ENCODE results near the gene SLC17A6.

The SLC17A6 gene

DNA sequence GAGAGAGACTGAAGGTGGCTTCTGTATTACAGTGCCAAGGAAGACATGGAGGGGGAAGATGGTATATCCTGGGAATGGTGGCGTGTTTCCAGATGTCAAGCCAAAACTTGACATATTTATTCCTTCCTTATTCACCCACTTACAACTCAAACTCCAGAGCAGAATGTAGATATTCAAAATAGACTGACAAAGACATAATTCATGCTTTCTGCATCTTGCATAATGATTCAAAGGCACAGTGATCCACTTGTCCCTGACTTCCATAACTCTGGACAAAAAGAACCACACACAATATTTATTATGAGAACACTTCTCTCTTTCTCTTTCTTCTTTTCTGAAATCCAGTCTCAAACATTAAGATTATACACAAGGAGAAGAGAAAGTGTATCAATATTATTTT lies 48.9 kb downstream of the SLC17A6 start:
- DNase-seq (ENCODE audit: low read depth) = no peak
- TF ChIP-seq, protein P1, sequence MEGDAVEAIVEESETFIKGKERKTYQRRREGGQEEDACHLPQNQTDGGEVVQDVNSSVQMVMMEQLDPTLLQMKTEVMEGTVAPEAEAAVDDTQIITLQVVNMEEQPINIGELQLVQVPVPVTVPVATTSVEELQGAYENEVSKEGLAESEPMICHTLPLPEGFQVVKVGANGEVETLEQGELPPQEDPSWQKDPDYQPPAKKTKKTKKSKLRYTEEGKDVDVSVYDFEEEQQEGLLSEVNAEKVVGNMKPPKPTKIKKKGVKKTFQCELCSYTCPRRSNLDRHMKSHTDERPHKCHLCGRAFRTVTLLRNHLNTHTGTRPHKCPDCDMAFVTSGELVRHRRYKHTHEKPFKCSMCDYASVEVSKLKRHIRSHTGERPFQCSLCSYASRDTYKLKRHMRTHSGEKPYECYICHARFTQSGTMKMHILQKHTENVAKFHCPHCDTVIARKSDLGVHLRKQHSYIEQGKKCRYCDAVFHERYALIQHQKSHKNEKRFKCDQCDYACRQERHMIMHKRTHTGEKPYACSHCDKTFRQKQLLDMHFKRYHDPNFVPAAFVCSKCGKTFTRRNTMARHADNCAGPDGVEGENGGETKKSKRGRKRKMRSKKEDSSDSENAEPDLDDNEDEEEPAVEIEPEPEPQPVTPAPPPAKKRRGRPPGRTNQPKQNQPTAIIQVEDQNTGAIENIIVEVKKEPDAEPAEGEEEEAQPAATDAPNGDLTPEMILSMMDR (IDR thresholded peaks at IDR 0.05; ENCODE audit: control insufficient read depth, extremely low read depth, insufficient read depth) = no peak
- H3K4me3 ChIP-seq (ENCODE audit: low read depth, low read length) = no peak overlapping the region

DNA sequence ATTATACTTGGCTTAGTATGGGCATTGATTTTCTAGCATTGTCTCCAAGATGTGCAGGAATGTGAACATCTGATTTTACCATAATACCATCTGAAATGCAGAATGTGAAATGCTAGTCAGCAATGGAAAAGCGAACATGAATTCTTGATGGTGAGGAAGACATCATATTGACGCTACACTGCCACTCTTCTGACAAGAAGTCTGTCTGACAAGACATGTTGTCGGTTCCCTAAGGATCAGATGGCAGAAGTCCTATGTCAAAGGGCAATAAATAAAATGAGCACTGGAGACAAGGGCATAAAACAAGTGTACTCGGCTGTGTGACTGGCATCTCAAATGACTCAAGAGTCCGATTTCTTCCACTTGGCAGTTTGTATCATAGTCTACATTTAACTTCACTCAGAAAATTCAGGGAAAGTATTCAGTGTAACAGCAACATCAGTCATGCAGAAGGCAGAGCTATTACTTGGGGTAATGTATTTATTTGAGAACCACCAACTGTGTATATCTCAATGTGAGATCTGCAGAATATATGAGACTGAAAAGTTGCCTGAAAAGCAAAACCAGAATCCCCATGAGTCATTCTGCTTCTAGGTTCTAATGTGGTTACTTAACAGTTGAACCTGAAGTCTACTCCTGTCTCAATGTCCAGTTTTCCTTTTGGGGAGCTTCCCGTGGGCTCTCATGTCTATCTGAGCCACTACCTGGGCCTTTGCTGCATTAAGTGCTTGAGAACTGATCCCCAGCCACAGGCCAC lies 51.5 kb downstream of the SLC17A6 start:
- TF ChIP-seq, protein P1 (IDR thresholded peaks at IDR 0.05; ENCODE audit: control insufficient read depth, extremely low read depth, insufficient read depth) = no peak

DNA sequence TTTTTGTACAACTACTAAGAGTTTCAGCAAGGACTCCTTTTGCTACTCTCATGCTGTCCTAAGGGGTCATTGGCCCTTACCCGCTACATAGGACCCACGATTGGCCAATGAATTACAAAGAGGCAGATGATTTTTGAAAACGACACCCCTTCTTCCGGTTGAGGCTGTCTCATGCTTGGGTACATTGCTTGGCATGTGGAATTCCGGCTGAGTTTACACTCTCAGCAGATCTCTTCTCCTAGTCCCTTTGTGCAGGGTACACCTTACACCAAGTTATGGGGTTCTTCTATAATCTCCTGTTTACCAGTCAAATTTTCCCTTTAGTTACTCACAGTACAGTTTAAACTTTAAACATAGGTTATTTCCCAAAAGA lies 52.1 kb downstream of the SLC17A6 start:
- no peak overlapping the region for H3K4me3 ChIP-seq (ENCODE audit: low read depth, low read length)
- DNase-seq (ENCODE audit: low read depth) = no peak
- TF ChIP-seq, protein P1 (IDR thresholded peaks at IDR 0.05; ENCODE audit: control insufficient read depth, extremely low read depth, insufficient read depth) = no peak

More for the DNA sequence above, 51.5 kb downstream of the SLC17A6 start:
- no peak overlapping the region for H3K4me3 ChIP-seq (ENCODE audit: low read depth, low read length)
- no peak for DNase-seq (ENCODE audit: low read depth)

DNA sequence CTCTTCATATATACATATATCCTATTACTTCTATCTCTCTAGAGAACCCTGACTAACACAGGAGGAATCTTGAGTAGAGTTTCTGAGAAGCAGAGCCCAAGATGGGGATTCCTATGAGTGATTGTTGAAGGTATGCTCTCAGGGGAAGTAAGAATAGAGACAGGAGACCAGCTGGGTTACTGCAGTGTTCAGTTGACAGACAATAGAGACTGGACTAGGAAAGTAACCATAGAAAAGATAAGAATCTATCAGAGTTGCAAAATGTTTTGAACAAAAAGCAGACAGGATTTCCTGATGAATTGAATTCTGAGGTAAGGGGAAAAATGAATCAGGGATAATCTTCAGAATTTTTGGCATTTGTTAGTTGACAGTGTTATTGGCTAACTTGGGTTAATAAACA lies 54.4 kb downstream of the SLC17A6 start:
- TF ChIP-seq, protein P1 (IDR thresholded peaks at IDR 0.05; ENCODE audit: control insufficient read depth, extremely low read depth, insufficient read depth) = no peak
- no peak overlapping the region for H3K4me3 ChIP-seq (ENCODE audit: low read depth, low read length)
- DNase-seq (ENCODE audit: low read depth) = no peak

DNA sequence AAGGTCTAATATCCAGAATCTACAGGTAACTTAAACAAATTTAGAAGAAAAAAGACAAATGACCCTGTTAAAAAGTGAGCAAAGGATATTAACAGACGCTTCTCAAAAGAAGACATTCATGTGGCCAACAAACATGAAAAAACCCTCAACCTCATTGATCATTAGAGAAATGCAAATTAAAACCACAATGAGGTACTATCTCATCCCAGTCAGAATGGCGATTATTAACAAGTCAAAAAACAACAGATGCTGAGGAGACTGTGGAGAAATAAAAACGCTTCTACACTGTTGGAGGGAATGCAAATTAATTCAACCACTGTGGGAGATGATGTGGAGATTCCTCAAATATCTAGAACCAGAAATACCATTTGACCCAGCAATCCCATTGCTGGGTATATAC lies 67.2 kb downstream of the SLC17A6 start:
- H3K4me3 ChIP-seq (ENCODE audit: low read depth, low read length) = no peak overlapping the region
- TF ChIP-seq, protein P1 (IDR thresholded peaks at IDR 0.05; ENCODE audit: control insufficient read depth, extremely low read depth, insufficient read depth) = no peak
- DNase-seq (ENCODE audit: low read depth) = no peak

DNA sequence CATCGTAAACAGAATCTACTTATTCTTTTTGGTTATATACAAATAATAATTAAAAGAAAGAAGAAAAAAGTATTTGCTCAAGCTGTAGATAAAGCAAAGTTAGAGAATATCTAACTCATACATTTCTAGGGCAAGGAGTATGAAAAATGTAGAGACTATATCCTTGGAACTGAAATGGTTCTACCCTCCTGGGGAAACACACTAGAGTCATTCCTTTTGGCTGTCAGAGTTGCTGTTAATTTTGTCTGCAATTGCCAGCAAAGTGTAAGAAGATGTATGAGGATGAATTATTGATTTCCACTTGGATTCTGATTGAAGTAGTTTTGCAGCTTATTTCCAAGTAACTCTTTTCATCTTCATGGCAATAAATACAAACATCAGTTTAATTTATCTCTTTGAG lies 69.1 kb downstream of the SLC17A6 start:
- no peak overlapping the region for H3K4me3 ChIP-seq (ENCODE audit: low read depth, low read length)
- TF ChIP-seq, protein P1 (IDR thresholded peaks at IDR 0.05; ENCODE audit: control insufficient read depth, extremely low read depth, insufficient read depth) = no peak
- no peak for DNase-seq (ENCODE audit: low read depth)

DNA sequence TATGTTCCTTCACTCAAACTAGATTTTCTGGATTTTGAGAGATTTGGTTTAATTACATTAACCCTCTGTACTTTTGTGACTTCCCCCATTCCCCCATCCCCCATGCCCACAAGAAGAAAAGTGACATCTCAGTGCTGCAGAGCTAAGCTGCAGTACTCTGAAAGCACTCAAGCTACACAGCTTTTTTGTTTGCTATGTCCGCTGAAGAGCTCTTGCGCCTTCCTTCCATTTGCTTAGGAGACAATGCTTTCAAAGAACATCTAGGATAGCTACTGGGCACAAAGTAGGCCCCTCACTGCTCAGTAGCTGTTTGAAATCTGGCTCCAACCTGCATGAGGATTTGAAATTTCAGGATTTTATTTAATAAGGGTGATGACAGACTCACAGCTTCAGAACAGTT lies 69.7 kb downstream of the SLC17A6 start:
- no peak for DNase-seq (ENCODE audit: low read depth)
- TF ChIP-seq, protein P1 (IDR thresholded peaks at IDR 0.05; ENCODE audit: control insufficient read depth, extremely low read depth, insufficient read depth) = no peak
- no peak overlapping the region for H3K4me3 ChIP-seq (ENCODE audit: low read depth, low read length)

All from LNCaP clone FGC (cell line).